Raji (cell line): ENCODE results near the gene MARK2.

Source experiments
- POLR2A ChIP-seq: IDR thresholded peaks from 2 replicates; pipeline ENCODE4 v1.6.1; 2011; ENCODE audit warnings: low read depth, low read length, control low read depth; ENCODE audit not compliant: insufficient read depth

Gene MARK2

GRCh38 chr11:63939397-63939891, 100.5 kb downstream of the MARK2 start:
- no peak for TF ChIP-seq POLR2A

GRCh38 chr11:63940786-63941185, 101.9 kb downstream of the MARK2 start:
- no peak for TF ChIP-seq POLR2A

GRCh38 chr11:63941901-63942300, 103.0 kb downstream of the MARK2 start:
- TF ChIP-seq POLR2A: no peak

GRCh38 chr11:63942803-63943202, 103.9 kb downstream of the MARK2 start:
- TF ChIP-seq POLR2A: no peak

GRCh38 chr11:63944987-63945386, 106.1 kb downstream of the MARK2 start:
- TF ChIP-seq POLR2A: no peak

- no peak for TF ChIP-seq POLR2A
Observed at GRCh38 chr11:63945477-63946163, 106.7 kb downstream of the MARK2 start.

- TF ChIP-seq POLR2A: no peak
Observed at GRCh38 chr11:63951779-63952536, 113.0 kb downstream of the MARK2 start.

- no peak for TF ChIP-seq POLR2A
Observed at GRCh38 chr11:63952570-63952969, 113.7 kb downstream of the MARK2 start.

GRCh38 chr11:63958008-63958407, 119.1 kb downstream of the MARK2 start:
- TF ChIP-seq POLR2A: no peak
